GM12878 (cell line): ENCODE results near the gene ARHGAP22. TPM values are rescaled to one million over a fixed set of nuclear protein-coding genes. Genes with fewer than 3 reads are reported as not detected.

Source experiments
- ATAC-seq: fragments of 200-7000 bp; cut with Tn5 transposase; 3 replicates; pipeline ENCODE4 v1.9.1; 2020; ENCODE audit warnings: mild to moderate bottlenecking, moderate library complexity
- BruUV-seq: library from RNA; stranded (reverse); fragments of 400-500 nt; replicated peaks from 2 replicates; lab custom pipeline; 2021; lab: Mats Ljungman, UMichigan
- CTCF ChIA-PET: fragments of 300-600 bp; sonication (Branson Sonifier 250); formaldehyde crosslinking; extraction: SDS; loops from one replicate; lab custom pipeline; 2021; ENCODE audit warnings: inconsistent platforms; lab: Yijun Ruan, JAX
- POLR2A ChIA-PET: fragments of 350-600 bp; formaldehyde crosslinking; extraction: SDS; loops from one replicate; lab custom pipeline; 2021; ENCODE audit warnings: inconsistent platforms; lab: Charles Lee
- RAD21 ChIA-PET: fragments of 300-600 bp; sonication (Branson Sonifier 250); formaldehyde crosslinking; loops from one replicate; lab custom pipeline; 2023; ENCODE audit warnings: antibody characterized with exemption; ENCODE audit not compliant: unreplicated experiment; lab: Charles Lee
- SMC1A ChIA-PET: fragments of 300-600 bp; sonication (Branson Sonifier 250); formaldehyde crosslinking; loops from one replicate; lab custom pipeline; 2023; ENCODE audit not compliant: unreplicated experiment, uncharacterized antibody; lab: Charles Lee
- DNase-seq: peaks from one replicate; pipeline ENCODE4 v3.0.0-alpha.2; 2011; ENCODE audit warnings: low read depth, low spot score
- FAIRE-seq: peaks from 3 replicates; lab custom pipeline; 2011; peaks lifted over from hg19 to GRCh38; lab: Jason Lieb, UNC
- H2AFZ ChIP-seq: 2 replicates; pipeline ENCODE4 v1.6.0; 2011; ENCODE audit warnings: low read depth, low read length, control low read depth; ENCODE audit not compliant: control insufficient read depth
- H3K27ac ChIP-seq: 2 replicates; pipeline ENCODE4 v1.5.1; 2011; ENCODE audit warnings: control low read depth; ENCODE audit not compliant: control insufficient read depth, insufficient read depth
- H3K27me3 ChIP-seq, 2 experiments: replicated peaks in 1 of 2; 2 replicates each; pipeline versions ENCODE4 v1.6.0 to v1.6.1; 2011; ENCODE audit warnings: low read length in 1 of 2; ENCODE audit not compliant: control insufficient read depth in 2 of 2, insufficient read depth in 2 of 2
- H3K36me3 ChIP-seq, 2 experiments: 2 replicates each; pipeline ENCODE4 v1.5.1; 2011; ENCODE audit warnings: low read length in 1 of 2; ENCODE audit not compliant: control insufficient read depth in 2 of 2, insufficient read depth in 2 of 2
- H3K4me1 ChIP-seq: 2 replicates; pipeline ENCODE4 v1.6.1; 2011; ENCODE audit warnings: mild to moderate bottlenecking, low read length, moderate library complexity, mixed read lengths; ENCODE audit not compliant: control insufficient read depth, insufficient read depth
- H3K4me2 ChIP-seq: 2 replicates; pipeline ENCODE4 v1.6.0; 2011; ENCODE audit warnings: control low read depth; ENCODE audit not compliant: control insufficient read depth, insufficient read depth
- H3K4me3 ChIP-seq: fragments of 200-600 bp; sonication (generic); 2 replicates; pipeline ENCODE4 v1.5.1; 2016
- H3K79me2 ChIP-seq: 2 replicates; pipeline ENCODE4 v1.6.0; 2011; ENCODE audit warnings: low read length; ENCODE audit not compliant: control insufficient read depth, insufficient read depth
- H3K9ac ChIP-seq: 2 replicates; pipeline ENCODE4 v1.8.0; 2011; ENCODE audit warnings: low read length, control low read depth, mixed read lengths; ENCODE audit not compliant: control insufficient read depth, insufficient read depth
- H3K9me3 ChIP-seq: replicated peaks from 3 replicates; pipeline ENCODE4 v1.5.1; 2011; ENCODE audit warnings: mild to moderate bottlenecking, low read length; ENCODE audit not compliant: control insufficient read depth, insufficient read depth
- H4K20me1 ChIP-seq: 2 replicates; pipeline ENCODE4 v1.6.0; 2011; ENCODE audit not compliant: control insufficient read depth, insufficient read depth
- CHD4 ChIP-seq: fragments of 200-600 bp; sonication (generic); IDR thresholded peaks from 2 replicates; pipeline ENCODE4 v1.6.1; 2016; ENCODE audit warnings: mild to moderate bottlenecking
- FOXM1 ChIP-seq: IDR thresholded peaks from 2 replicates; pipeline ENCODE4 v1.6.1; 2012; ENCODE audit warnings: low read depth, mild to moderate bottlenecking, inconsistent platforms, low read length, moderate library complexity
- GABPA ChIP-seq: IDR thresholded peaks from 2 replicates; pipeline ENCODE4 v1.6.1; 2014; ENCODE audit warnings: antibody characterized with exemption, low read depth, mild to moderate bottlenecking, inconsistent platforms
- MYC ChIP-seq: IDR thresholded peaks from 2 replicates; pipeline ENCODE4 v1.6.1; 2011; ENCODE audit warnings: mild to moderate bottlenecking, low read length, moderate library complexity, inconsistent platforms; ENCODE audit not compliant: insufficient read depth, insufficient replicate concordance, insufficient read length, severe bottlenecking
- NBN ChIP-seq: fragments of 450-650 bp; IDR thresholded peaks from 2 replicates; pipeline ENCODE4 v1.6.1; 2016
- NFIC ChIP-seq: IDR thresholded peaks from 2 replicates; pipeline ENCODE4 v1.6.1; 2012; ENCODE audit warnings: low read depth, mild to moderate bottlenecking, inconsistent platforms, low read length, moderate library complexity
- NRF1 ChIP-seq: conservative IDR thresholded peaks from 2 replicates; pipeline ENCODE4 v1.6.1; 2011; ENCODE audit warnings: mild to moderate bottlenecking, low read depth, low read length, improper control_type of control experiment
- PAX5 ChIP-seq: IDR thresholded peaks from 2 replicates; pipeline ENCODE4 v1.6.1; 2011; ENCODE audit warnings: low read depth, low read length, borderline replicate concordance
- PAX8 ChIP-seq: fragments of 450-650 bp; IDR thresholded peaks from 2 replicates; pipeline ENCODE4 v1.6.1; 2017; ENCODE audit warnings: mild to moderate bottlenecking, moderate library complexity
- SMC3 ChIP-seq: IDR thresholded peaks from 2 replicates; pipeline ENCODE4 v1.6.1; 2011; ENCODE audit warnings: low read length, improper control_type of control experiment, borderline replicate concordance
- SPI1 ChIP-seq: IDR thresholded peaks from 2 replicates; pipeline ENCODE4 v1.6.1; 2011; ENCODE audit warnings: low read depth, mild to moderate bottlenecking, low read length, moderate library complexity, borderline replicate concordance; ENCODE audit not compliant: insufficient read depth
- STAT1 ChIP-seq: fragments of 450-650 bp; conservative IDR thresholded peaks from 2 replicates; pipeline ENCODE4 v1.6.1; 2014; ENCODE audit warnings: antibody characterized with exemption, mild to moderate bottlenecking
- ZBED1 ChIP-seq: IDR thresholded peaks from 2 replicates; pipeline ENCODE4 v1.6.1; 2016; ENCODE audit warnings: borderline replicate concordance
- ZNF592 ChIP-seq: fragments of 450-650 bp; IDR thresholded peaks from 2 replicates; pipeline ENCODE4 v1.6.1; 2017; ENCODE audit warnings: mild to moderate bottlenecking, moderate library complexity
- WGBS: methylation state at CpG from one replicate; pipeline ENCODE4 v1.1.6; 2016; ENCODE audit warnings: low lambda C conversion rate; ENCODE audit not compliant: insufficient replicate concordance, insufficient coverage; ENCODE audit errors: missing lambda C conversion rate; 5-methylcytosine and 5-hydroxymethylcytosine counted together
- in situ Hi-C: fragments of 300-500 bp; cut with MboI; formaldehyde crosslinking; loops from 9 replicates; pipeline ENCODE4 v1.14.3; 2018; ENCODE audit warnings: mixed read lengths
- intact Hi-C: fragments of 100-400 bp; cut with micrococcal nuclease; formaldehyde crosslinking; loops from one replicate; pipeline ENCODE4 v1.14.2; 2022; ENCODE audit not compliant: unreplicated experiment
- polyA plus RNA-seq, 11 experiments: library from polyadenylated mRNA; depleted of rRNA in 4 of 11; unstranded in 6 of 11; stranded (reverse) in 5 of 11; fragments of >200 nt; fragmentation: Nextera tagmentation in 4 of 11; fragmentation: Illumina TruSeq in 1 of 11; extraction: Ambion mirVana in 4 of 11; extraction: Trizol in 1 of 11; gene quantifications; 1 replicate in 1 of 11; 2 replicates in 10 of 11; pipeline versions ENCODE4 v1.2.1 to v1.2.3, GENCODE V29; 2011 to 2016; ENCODE audit warnings: inconsistent platforms in 2 of 11, missing spikeins in 2 of 11, low read depth in 1 of 11
- total RNA-seq, 4 experiments: library from RNA; depleted of rRNA in 3 of 4; stranded (reverse); fragments of >200 nt in 3 of 4; fragmentation: Illumina TruSeq in 1 of 4; extraction: Trizol in 1 of 4; gene quantifications; 2 replicates each; pipeline versions ENCODE4 v1.2.1 to v1.2.3, GENCODE V29; 2013 to 2021

The ARHGAP22 gene
- total and polyA plus RNA-seq, 10 of the 15 experiments (the other 5 are each of a cell fraction or from before 2014, with no cell fraction given): 0.07 to 0.61 (median 0.18) TPM; not detected in 5

DNA sequence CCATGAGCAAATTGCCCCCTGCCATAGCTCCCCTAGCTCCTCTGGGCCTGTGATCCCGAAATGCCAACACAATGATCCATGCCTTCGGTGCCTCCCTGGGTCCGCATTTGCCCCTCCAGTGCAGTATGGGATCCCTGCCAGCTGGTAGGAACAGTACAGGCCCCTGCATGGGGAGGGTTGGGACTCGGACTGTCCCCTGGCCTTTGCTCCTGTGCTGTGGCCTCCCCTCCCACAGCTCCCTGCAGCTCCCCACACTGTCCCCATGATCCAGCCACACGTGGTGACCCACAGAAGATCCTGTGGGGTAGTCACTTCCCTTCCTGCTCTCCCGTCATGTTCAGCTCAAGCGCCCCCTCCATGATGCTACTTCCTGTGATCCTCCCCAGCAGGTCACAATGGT is 158.1 kb downstream of the ARHGAP22 start:
- Histone ChIP-seq H3K4me1 (no peaks in the 10 kb centered on the region), H3K36me3 (no peaks in the 10 kb centered on the region), H3K4me2 (no peak overlapping the region), H3K9me3 (no peaks in the 10 kb centered on the region), H3K27me3 (no peaks in the 10 kb centered on the region; a peak in 1 of 4 replicates), H3K9ac (no peak overlapping the region), H3K27ac (no peak overlapping the region), H2AFZ (no peak overlapping the region), H3K79me2 (no peaks in the 10 kb centered on the region), H4K20me1 (no peaks in the 10 kb centered on the region), H3K4me3 (no peak overlapping the region)
- CTCF ChIA-PET: no interaction called here
- FAIRE-seq: no peak
- RAD21 ChIA-PET: interaction anchor here (2.6 to 3.8 kb wide), 2 partner anchors 137 to 210 kb away, joined by 8 to 19 read pairs; no protein-coding TSS in a partner anchor
- in situ Hi-C loops: no loop called here
- intact Hi-C loops: no loop called here
- DNase-seq: no peak
- SMC1A ChIA-PET: no interaction called here
- no TSS peak for BruUV-seq
- POLR2A ChIA-PET: no interaction called here
- WGBS: 40% methylated on average over 5 of the region's 7 CpGs
- no peak; the same call in 2 of the 3 replicates for ATAC-seq
- TF ChIP-seq GABPA (no peak), NRF1 (no peak), CHD4 (no peak), ZNF592 (no peak), NFIC (no peak), FOXM1 (no peak), STAT1 (no peak), SMC3 (no peak), PAX5 (no peak), ZBED1 (no peak), NBN (no peak), PAX8 (no peak), SPI1 (no peak), MYC (no peak)
